Activated CD8-positive, alpha-beta memory T cell treated with anti-CD3 and anti-CD28 coated beads, Interleukin-2, amount 50 U/mL, for 4 hours (primary cell): ENCODE measurements around the gene GVQW3.
"Not testable (repeated sequence)": the region's sequence is repeated elsewhere in the genome, so short reads cannot be mapped to it uniquely, and the experiment has no call there.

Experiments
- DNase-seq: peaks from one replicate; pipeline ENCODE4 v3.0.0-alpha.2; 2020

The GVQW3 gene

GRCh38 chr11:76391021-76391420 lies 9.9 kb downstream of the GVQW3 start:
- no peak for DNase-seq

DNA sequence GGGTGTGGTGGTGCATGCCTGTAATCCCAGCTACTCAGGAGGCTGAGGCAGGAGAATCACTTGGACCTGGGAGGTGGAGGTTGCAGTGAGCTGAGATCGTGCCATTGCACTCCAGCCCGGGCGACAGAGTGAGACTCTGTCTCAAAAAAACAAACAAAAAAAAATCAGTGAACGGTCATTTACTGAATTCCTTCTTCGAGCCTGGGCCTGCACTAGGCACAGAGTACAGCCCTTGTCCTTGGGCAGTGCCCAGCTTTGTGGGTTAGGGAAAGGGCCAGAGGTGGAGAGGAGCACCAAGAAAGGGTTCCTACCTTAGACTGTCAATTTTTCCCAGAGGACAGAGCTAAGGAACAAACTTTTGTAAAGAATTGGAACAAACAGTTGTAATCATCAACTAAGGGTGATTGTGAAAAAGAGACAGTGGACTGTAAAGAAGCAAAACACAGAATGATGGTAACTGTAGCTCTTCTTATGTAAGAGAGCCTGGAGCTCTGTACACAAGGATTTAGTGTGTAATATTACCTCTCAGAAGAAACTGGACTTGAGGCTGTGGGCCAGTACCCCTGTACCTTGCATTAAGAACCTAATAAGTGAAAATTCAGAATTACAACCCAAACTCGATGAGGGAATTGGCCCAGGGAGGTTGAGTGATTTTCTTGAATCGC lies 10.8 kb downstream of the GVQW3 start:
- DNase-seq, result no peak

GRCh38 chr11:76392870-76393269 lies 11.7 kb downstream of the GVQW3 start:
- no peak for DNase-seq

GRCh38 chr11:76394411-76394810 lies 13.3 kb downstream of the GVQW3 start:
- DNase-seq, result no peak

GRCh38 chr11:76395296-76395695 lies 14.2 kb downstream of the GVQW3 start:
- DNase-seq, result no peak

DNA sequence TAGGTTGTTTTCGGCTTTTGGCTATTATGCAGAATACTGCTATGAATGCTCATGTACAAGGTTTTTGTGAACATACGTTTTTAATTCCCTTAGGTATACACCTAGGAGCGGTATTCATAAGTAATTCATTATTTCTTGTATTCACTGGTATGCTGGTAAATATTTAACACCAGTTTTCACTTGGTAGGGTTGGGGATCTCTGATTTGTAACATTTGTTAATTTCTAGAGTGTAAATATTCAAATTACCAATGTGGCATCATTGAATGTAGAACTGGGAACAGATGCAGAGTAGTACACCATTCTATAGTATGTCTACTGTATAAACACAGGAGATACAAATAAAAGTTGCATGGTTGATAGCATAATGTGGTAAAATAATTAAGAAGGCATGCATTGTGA lies 16.3 kb downstream of the GVQW3 start:
- DNase-seq, result no peak

- no peak for DNase-seq
Measured at GRCh38 chr11:76400967-76401366, 19.8 kb downstream of the GVQW3 start.

DNA sequence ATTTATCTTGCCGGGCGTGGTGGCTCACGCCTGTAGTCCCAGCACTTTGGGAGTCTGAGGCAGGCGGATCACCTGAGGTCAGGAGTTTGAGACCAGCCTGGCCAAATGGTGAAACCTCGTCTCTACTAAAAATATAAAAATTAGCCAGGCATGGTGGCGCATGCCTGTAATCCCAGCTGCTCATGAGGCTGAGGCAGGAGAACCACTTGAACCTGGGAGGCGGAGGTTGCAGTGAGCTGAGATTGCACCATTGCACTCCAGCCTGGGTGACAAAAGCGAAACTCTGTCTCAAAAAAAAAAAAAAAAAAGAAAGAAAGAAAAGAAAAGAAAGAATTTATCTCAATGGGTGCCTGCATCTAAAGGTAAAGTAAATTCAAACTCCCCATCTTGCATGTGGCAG lies 20.4 kb downstream of the GVQW3 start:
- not testable (repeated sequence) for DNase-seq

DNA sequence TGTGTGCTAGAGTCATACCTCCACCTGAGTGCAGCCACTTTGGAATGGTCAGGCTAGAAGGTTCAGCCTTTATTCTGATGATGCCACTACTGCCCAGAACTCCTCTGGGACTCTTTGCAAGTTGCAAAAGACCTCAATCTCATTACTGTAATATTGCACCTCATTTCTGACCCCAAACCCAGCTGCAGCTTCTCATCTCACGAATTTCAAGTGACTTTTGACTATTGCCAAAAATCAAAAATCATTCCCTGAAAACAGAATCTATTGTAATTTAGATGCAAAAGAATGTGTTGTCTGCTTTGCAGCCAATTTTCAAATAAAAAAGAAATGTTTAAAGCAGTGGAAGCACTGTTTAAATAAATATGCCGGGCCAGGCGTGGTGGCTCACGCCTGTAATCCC lies 25.2 kb downstream of the GVQW3 start:
- no peak for DNase-seq

GRCh38 chr11:76408171-76408965 lies 27.2 kb downstream of the GVQW3 start:
- DNase-seq, result no peak

DNA sequence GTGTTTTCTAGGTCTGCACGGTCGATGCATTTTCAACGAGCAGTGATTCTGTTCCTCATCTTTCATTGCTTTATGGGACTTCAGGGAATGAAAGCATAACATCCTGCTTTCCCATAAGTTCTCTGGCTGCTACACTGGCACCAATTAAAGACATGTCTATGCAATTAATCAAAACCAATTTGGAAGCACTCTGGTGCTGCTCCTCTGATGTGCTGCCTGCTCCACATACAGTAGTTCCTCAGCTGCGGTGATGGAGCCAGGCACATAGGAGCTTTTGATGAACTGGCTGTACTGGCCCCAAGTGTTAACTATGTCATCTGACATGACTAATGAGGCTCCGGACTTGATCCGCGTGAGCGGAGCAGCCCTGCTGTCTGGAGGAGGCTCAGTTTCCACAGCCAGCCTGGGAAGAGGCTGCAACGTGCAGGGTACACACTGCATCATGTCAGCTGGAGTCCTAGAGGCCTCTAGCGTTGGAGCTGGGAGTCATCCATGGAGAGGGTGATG lies 29.8 kb downstream of the GVQW3 start:
- DNase-seq, result no peak

DNA sequence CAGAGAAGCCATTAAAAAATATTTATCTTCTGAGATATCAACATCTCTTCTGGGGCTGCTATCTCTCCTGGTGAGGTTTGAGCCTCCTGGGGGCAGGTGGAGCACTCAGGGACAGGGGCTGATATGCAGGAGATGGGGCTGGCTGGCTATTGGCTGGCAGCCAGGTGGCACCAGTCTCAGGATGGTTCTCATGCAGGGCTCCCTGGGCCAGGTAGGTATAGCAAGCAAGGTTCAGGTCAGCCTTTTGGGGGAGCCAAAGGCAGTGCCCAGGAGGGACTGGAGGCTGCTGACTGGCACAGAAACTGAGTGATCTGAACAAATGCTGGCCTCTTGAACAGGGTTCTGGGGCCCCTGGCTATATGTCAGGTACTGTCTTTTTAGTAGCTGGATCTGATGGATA lies 34.0 kb downstream of the GVQW3 start:
- no peak for DNase-seq

DNA sequence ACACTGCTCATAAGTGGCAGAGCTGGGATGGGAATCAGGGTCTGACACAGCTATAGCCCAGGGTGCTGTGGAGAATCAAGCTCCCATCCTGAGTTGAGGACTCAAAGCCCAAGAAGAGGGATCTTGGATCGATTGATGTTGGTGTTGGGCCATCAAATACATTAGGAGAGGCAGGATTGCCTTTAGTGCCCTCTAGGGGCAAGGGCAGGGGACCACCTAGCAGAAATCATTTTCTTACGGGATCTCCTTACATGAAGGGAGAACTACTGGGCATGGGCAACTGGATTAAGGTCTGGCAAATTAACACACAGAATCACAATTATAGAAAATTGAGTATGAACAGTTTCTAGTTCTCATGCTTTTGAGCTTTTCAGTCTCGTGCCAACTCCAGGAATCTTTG lies 38.8 kb downstream of the GVQW3 start:
- no peak for DNase-seq

- DNase-seq, result no peak
Measured at GRCh38 chr11:76424379-76424778, 43.3 kb downstream of the GVQW3 start.

GRCh38 chr11:76424891-76425290 lies 43.8 kb downstream of the GVQW3 start:
- DNase-seq, result no peak

- no peak for DNase-seq
Measured at GRCh38 chr11:76426660-76427059, 45.5 kb downstream of the GVQW3 start.

GRCh38 chr11:76436020-76436419 lies 54.9 kb downstream of the GVQW3 start:
- no peak for DNase-seq

GRCh38 chr11:76443268-76443980 lies 62.3 kb downstream of the GVQW3 start:
- DNase-seq, result no peak

- no peak for DNase-seq
Measured at GRCh38 chr11:76444065-76444383, 62.9 kb downstream of the GVQW3 start.

DNA sequence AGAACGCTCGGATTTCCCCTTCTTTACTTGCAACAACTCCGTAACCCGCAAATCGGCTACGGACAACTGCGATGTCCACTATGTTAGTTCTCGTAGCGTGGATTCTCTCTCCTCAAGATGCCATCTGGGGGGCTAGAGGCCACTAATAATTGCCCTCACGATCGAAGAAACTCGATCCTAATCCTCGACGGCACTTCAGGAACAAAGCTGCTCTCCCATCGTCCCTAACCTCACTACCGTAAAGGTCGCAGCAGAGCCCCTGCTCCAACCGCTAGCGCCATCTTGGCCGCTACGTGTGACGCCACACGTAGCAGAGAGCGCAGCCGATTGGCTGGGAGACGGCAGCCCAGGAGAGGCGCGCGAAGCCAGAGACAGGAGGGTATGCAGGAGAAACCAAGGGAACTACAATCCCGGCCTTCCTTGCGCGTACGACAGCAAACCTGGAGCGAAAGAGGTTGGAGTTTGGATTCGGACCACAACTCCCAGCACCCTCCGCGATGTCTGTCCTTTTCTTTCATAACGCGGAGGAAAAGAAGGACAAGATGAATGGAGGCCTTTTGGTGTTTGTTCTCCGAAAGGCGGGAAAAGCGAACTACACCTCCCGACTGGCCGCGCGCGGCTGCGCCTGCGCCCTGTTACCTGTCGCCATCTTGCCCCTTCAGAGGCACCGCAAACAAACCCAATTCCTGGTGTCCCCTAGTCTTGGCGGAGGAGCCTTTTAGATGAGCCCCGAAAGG lies 63.4 kb downstream of the GVQW3 start, which contains the start of gene EMSY:
EMSY (plus strand) TSS at position 635 of the 737 bp plus-strand sequence. CDS start 1,921 bp downstream, outside the sequence.
- peak; percentile 84 for DNase-seq

GRCh38 chr11:76445121-76446084 lies 64.3 kb downstream of the GVQW3 start:
- DNase-seq, result peak; percentile 37

GRCh38 chr11:76448506-76448905 lies 67.4 kb downstream of the GVQW3 start:
- no peak for DNase-seq
